ENCODE measurements around the gene PLXDC1.

The PLXDC1 gene

DNA sequence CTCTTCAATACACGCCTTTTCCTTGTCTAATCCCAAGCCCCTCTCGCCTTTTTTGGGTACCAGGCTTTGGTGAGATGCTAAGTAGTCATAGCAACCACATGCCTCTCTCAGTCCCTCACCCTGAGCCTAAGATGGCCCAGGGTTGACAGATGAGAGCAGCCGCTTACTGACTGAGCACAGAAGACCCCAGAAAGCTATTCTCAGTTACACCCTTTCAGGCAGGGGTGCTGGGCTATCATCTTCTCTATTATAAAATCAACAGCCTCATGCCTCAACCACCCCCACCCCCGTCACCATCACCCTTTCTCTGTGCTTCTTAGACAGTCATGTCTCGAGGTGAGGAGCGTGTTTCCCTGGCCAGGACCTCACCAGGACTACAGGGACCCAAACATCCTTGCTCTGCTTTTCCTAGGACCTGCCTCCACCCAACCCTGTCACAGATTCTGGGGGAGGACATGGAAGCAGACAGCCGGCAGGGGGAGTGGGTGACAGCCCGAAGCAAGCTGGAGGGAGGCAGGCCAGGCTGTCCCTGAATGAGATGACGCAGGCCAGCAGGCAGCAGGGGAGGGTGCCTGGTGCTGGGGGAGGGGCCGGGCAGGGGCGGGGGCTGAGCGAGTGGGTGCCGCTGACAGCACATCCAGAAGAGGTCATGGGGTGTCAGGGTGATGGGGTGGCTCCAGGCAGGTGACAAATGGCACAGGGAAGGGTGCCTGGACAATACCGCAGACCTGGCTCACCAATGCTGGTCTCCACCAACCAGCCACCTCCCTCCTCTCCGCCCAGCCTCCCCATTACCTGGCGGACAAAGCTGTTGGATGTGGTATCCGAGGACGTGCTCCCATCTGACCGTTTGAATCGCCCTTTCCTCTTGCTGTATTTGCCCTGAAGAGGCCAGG lies 42.9 kb upstream of the PLXDC1 start:
- Histone ChIP-seq H3K4me1 (ENCODE audit: control insufficient read depth, insufficient read depth, low read length) (peaks cover 19% of the 10 kb centered on the region; the same call in 1 of the 2 replicates), H3K4me3 (ENCODE audit: low read depth, low read length) (no peak overlapping the region), H3K9me3 (ENCODE audit: control insufficient read depth, insufficient read depth, low read depth, low read length) (no peaks in the 10 kb centered on the region), H3K27ac (ENCODE audit: extremely low read depth, low read depth, low read length) (no peak overlapping the region), H3K36me3 (ENCODE audit: control insufficient read depth in 2 of 2, insufficient read depth in 1 of 2, low read length in 2 of 2) (peaks cover 19 to 40% of the 10 kb centered on the region in 2 experiments)
- POLR2A ChIA-PET: interaction anchor here (0.7 to 1.5 kb wide), 3 partner anchors 20 to 322 kb away, joined by 3 to 4 read pairs (median 3); no protein-coding TSS in a partner anchor
- CTCF ChIA-PET: interaction anchor here (0.6 to 3.5 kb wide), 6 partner anchors 12 to 428 kb away, joined by 3 to 28 read pairs (median 6); no protein-coding TSS in a partner anchor
- TF ChIP-seq SP7 (tag by site-specific recombination; IDR thresholded peaks at IDR 0.05) (peak; percentile 42), KLF9 (tag by site-specific recombination; IDR thresholded peaks at IDR 0.05; ENCODE audit: low read depth) (peak; percentile 61; the same call in 1 of the 2 replicates), ATF2 (tag by site-specific recombination; IDR thresholded peaks at IDR 0.05; ENCODE audit: low read depth) (peak; percentile 22; the same call in 1 of the 2 replicates), ZIC2 (tag by site-specific recombination; IDR thresholded peaks at IDR 0.05) (peak; percentile 42; the same call in 1 of the 2 replicates), ZBTB20 (tag by site-specific recombination; IDR thresholded peaks at IDR 0.05) (0 out of 2 replicates have a peak, but pooled peaks have one; percentile 26), EGR2 (tag by site-specific recombination; IDR thresholded peaks at IDR 0.05; ENCODE audit: low read depth) (peak; percentile 79), ZNF341 (tag by site-specific recombination; IDR thresholded peaks at IDR 0.05; ENCODE audit: low read depth) (peak; percentile 93), ZNF423 (tag by site-specific recombination; IDR thresholded peaks at IDR 0.05) (peak; percentile 57; the same call in 1 of the 2 replicates), ZFHX2 (tag by site-specific recombination; conservative IDR thresholded peaks at IDR 0.05) (peak; percentile 78), ZSCAN30 (tag by site-specific recombination; IDR thresholded peaks at IDR 0.05) (peak; percentile 84; the same call in 1 of the 2 replicates), ZNF335 (tag by site-specific recombination; conservative IDR thresholded peaks at IDR 0.05) (0 out of 2 replicates have a peak, but pooled peaks have one; percentile 24), KLF8 (tag by site-specific recombination; IDR thresholded peaks at IDR 0.05) (peak; percentile 40; the same call in 1 of the 2 replicates), ZNF155 (tag by site-specific recombination; IDR thresholded peaks at IDR 0.05) (no peak), ZBTB21 (tag by site-specific recombination; IDR thresholded peaks at IDR 0.05) (peak; percentile 34; the same call in 1 of the 2 replicates), GFI1B (tag by site-specific recombination; IDR thresholded peaks at IDR 0.05) (no peak), KLF7 (tag by site-specific recombination; IDR thresholded peaks at IDR 0.05; ENCODE audit: borderline replicate concordance) (0 out of 2 replicates have a peak, but pooled peaks have one; percentile 28), GLIS1 (tag by site-specific recombination; IDR thresholded peaks at IDR 0.05) (peak; percentile 52), SP2 (tag by site-specific recombination; IDR thresholded peaks at IDR 0.05) (peak; percentile 65), ZNF10 (tag by site-specific recombination; IDR thresholded peaks at IDR 0.05) (peak; percentile 73), KLF16 (tag by site-specific recombination; IDR thresholded peaks at IDR 0.05) (no peak), ZBTB48 (tag by site-specific recombination; IDR thresholded peaks at IDR 0.05) (peak; percentile 40; the same call in 1 of the 2 replicates), ZNF692 (tag by site-specific recombination; IDR thresholded peaks at IDR 0.05) (0 out of 2 replicates have a peak, but pooled peaks have one; percentile 24), ZNF48 (tag by site-specific recombination; IDR thresholded peaks at IDR 0.05) (no peak), MZF1 (tag by site-specific recombination; IDR thresholded peaks at IDR 0.05; ENCODE audit: borderline replicate concordance) (no peak)
- TF ChIP-seq, protein P1, sequence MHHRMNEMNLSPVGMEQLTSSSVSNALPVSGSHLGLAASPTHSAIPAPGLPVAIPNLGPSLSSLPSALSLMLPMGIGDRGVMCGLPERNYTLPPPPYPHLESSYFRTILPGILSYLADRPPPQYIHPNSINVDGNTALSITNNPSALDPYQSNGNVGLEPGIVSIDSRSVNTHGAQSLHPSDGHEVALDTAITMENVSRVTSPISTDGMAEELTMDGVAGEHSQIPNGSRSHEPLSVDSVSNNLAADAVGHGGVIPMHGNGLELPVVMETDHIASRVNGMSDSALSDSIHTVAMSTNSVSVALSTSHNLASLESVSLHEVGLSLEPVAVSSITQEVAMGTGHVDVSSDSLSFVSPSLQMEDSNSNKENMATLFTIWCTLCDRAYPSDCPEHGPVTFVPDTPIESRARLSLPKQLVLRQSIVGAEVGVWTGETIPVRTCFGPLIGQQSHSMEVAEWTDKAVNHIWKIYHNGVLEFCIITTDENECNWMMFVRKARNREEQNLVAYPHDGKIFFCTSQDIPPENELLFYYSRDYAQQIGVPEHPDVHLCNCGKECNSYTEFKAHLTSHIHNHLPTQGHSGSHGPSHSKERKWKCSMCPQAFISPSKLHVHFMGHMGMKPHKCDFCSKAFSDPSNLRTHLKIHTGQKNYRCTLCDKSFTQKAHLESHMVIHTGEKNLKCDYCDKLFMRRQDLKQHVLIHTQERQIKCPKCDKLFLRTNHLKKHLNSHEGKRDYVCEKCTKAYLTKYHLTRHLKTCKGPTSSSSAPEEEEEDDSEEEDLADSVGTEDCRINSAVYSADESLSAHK (tag by site-specific recombination; IDR thresholded peaks at IDR 0.05): no peak
- TF ChIP-seq, protein P2, sequence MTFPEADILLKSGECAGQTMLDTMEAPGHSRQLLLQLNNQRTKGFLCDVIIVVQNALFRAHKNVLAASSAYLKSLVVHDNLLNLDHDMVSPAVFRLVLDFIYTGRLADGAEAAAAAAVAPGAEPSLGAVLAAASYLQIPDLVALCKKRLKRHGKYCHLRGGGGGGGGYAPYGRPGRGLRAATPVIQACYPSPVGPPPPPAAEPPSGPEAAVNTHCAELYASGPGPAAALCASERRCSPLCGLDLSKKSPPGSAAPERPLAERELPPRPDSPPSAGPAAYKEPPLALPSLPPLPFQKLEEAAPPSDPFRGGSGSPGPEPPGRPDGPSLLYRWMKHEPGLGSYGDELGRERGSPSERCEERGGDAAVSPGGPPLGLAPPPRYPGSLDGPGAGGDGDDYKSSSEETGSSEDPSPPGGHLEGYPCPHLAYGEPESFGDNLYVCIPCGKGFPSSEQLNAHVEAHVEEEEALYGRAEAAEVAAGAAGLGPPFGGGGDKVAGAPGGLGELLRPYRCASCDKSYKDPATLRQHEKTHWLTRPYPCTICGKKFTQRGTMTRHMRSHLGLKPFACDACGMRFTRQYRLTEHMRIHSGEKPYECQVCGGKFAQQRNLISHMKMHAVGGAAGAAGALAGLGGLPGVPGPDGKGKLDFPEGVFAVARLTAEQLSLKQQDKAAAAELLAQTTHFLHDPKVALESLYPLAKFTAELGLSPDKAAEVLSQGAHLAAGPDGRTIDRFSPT (tag by site-specific recombination; IDR thresholded peaks at IDR 0.05): peak; percentile 68
- TF ChIP-seq, protein P3, sequence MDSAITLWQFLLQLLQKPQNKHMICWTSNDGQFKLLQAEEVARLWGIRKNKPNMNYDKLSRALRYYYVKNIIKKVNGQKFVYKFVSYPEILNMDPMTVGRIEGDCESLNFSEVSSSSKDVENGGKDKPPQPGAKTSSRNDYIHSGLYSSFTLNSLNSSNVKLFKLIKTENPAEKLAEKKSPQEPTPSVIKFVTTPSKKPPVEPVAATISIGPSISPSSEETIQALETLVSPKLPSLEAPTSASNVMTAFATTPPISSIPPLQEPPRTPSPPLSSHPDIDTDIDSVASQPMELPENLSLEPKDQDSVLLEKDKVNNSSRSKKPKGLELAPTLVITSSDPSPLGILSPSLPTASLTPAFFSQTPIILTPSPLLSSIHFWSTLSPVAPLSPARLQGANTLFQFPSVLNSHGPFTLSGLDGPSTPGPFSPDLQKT (IDR thresholded peaks at IDR 0.05; ENCODE audit: borderline replicate concordance, low read depth, low read length): no peak
